ENCODE results near the gene C6orf62.

- no peak for TF ChIP-seq USF2 (CRISPR knock-in tag; IDR thresholded peaks at IDR 0.05)
- no peak for TF ChIP-seq MAX (CRISPR knock-in tag; IDR thresholded peaks at IDR 0.05)
- TF ChIP-seq, protein P1, sequence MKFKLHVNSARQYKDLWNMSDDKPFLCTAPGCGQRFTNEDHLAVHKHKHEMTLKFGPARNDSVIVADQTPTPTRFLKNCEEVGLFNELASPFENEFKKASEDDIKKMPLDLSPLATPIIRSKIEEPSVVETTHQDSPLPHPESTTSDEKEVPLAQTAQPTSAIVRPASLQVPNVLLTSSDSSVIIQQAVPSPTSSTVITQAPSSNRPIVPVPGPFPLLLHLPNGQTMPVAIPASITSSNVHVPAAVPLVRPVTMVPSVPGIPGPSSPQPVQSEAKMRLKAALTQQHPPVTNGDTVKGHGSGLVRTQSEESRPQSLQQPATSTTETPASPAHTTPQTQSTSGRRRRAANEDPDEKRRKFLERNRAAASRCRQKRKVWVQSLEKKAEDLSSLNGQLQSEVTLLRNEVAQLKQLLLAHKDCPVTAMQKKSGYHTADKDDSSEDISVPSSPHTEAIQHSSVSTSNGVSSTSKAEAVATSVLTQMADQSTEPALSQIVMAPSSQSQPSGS (CRISPR knock-in tag; IDR thresholded peaks at IDR 0.05; ENCODE audit: borderline replicate concordance, low read depth) = no peak
- TF ChIP-seq, protein P2, sequence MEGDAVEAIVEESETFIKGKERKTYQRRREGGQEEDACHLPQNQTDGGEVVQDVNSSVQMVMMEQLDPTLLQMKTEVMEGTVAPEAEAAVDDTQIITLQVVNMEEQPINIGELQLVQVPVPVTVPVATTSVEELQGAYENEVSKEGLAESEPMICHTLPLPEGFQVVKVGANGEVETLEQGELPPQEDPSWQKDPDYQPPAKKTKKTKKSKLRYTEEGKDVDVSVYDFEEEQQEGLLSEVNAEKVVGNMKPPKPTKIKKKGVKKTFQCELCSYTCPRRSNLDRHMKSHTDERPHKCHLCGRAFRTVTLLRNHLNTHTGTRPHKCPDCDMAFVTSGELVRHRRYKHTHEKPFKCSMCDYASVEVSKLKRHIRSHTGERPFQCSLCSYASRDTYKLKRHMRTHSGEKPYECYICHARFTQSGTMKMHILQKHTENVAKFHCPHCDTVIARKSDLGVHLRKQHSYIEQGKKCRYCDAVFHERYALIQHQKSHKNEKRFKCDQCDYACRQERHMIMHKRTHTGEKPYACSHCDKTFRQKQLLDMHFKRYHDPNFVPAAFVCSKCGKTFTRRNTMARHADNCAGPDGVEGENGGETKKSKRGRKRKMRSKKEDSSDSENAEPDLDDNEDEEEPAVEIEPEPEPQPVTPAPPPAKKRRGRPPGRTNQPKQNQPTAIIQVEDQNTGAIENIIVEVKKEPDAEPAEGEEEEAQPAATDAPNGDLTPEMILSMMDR (IDR thresholded peaks at IDR 0.05) = no peak
- no peak for TF ChIP-seq FOXJ3 (CRISPR knock-in tag; IDR thresholded peaks at IDR 0.05; ENCODE audit: borderline replicate concordance)
Observed at GRCh38 chr6:24710519-24711303, 8.2 kb downstream of the C6orf62 start.
